Ovary (tissue), 9 donors: ENCODE results near the gene PLCB1. TPM values are rescaled to one million over a fixed set of nuclear protein-coding genes. Genes with fewer than 3 reads are reported as not detected.

ENCODE experiments used
- DNase-seq, 5 donors: peaks; one replicate each; pipeline ENCODE4 v3.0.0-alpha.2; 2019 to 2020
- H3K27ac ChIP-seq, 2 donors: fragments of 200-600 bp; one replicate each; pipeline versions ENCODE4 v1.5.1 to v1.8.0; 2019 to 2022
- H3K27me3 ChIP-seq: fragments of 200-600 bp; one replicate; pipeline ENCODE4 v1.8.0; 2022
- H3K36me3 ChIP-seq: fragments of 200-600 bp; sonication (generic); one replicate; pipeline ENCODE4 v1.5.1; 2019
- H3K4me1 ChIP-seq: one replicate; pipeline ENCODE4 v1.8.1; 2013; ENCODE audit warnings: mild to moderate bottlenecking, moderate library complexity; ENCODE audit not compliant: insufficient read depth
- H3K4me3 ChIP-seq: fragments of 200-600 bp; sonication (generic); one replicate; pipeline ENCODE4 v1.5.1; 2017
- H3K9me3 ChIP-seq, 2 donors: fragments of 200-600 bp in 1 of 2; sonication (generic) in 1 of 2; one replicate each; pipeline versions ENCODE4 v1.5.1 to v1.8.1; 2013 to 2019; ENCODE audit warnings: mild to moderate bottlenecking in 1 of 2, moderate library complexity in 1 of 2
- EP300 ChIP-seq: sonication (generic); formaldehyde crosslinking; IDR thresholded peaks from one replicate; pipeline ENCODE4 v1.6.1; 2017; ENCODE audit warnings: antibody characterized with exemption
- POLR2A ChIP-seq: fragments of 450-650 bp; IDR thresholded peaks from one replicate; pipeline ENCODE4 v1.6.1; 2017; ENCODE audit warnings: antibody characterized with exemption, mild to moderate bottlenecking, moderate library complexity
- WGBS, 3 donors: extraction: QIAGEN DNeasy Blood & Tissue Kit in 1 of 3; methylation state at CpG; one replicate each; pipeline versions ENCODE4 v1.1.5 to v1.1.7; 2013 to 2017; 5-methylcytosine and 5-hydroxymethylcytosine counted together
- intact Hi-C, 4 donors: fragments of 100-400 bp; cut with DNase I; formaldehyde crosslinking; loops; one replicate each; pipeline versions ENCODE4 v1.11.0 to v1.15.1; 2022 to 2023
- polyA plus RNA-seq, 2 donors: library from polyadenylated mRNA; stranded (reverse); fragments of 200-250 nt in 1 of 2; fragments of 350-450 nt in 1 of 2; fragmentation: Illumina TruSeq in 1 of 2; extraction: RNeasy Lipid Tissue Mini Kit (QIAGEN cat#74804) in 1 of 2; gene quantifications; one replicate each; pipeline ENCODE4 v1.2.3, GENCODE V29; 2013 to 2014
- total RNA-seq, 7 donors: library from RNA; depleted of rRNA in 2 of 7; stranded (reverse); fragments of >200 nt in 2 of 7; fragmentation: NEBNext Ultra II Directional in 3 of 7; extraction: Animal tissue kit (Norgen Biotek cat#: 25700) in 3 of 7; gene quantifications; one replicate each; pipeline versions ENCODE4 v1.1.0 to v1.2.4, GENCODE V29; 2016 to 2023
- TF ChIP-seq, protein P1 (sequence below), 3 donors: fragments of 450-650 bp in 2 of 3; fragments of 200-600 bp in 1 of 3; IDR thresholded peaks; one replicate each; pipeline versions ENCODE4 v1.5.1 to v1.8.0; 2016 to 2022; ENCODE audit warnings: antibody characterized with exemption in 3 of 3, mild to moderate bottlenecking in 1 of 3
- donor health status: DM: no; HTN: no; CAD: no; lungs with moderate emphysema.
- donor health status: DM: no; HTN: no; CAD: no.
- donor health status: Bipolar disorder and iron deficiency.
- donor health status: DM: yes; HTN: yes; CAD: no.
- donor health status: DM: no; HTN: no; CAD: no.
- donor health status: DM: yes; HTN: yes; CAD: no.

The PLCB1 gene
- total and polyA plus RNA-seq, 9 donors = 2.9 to 29.5 (median 9.0) TPM

DNA sequence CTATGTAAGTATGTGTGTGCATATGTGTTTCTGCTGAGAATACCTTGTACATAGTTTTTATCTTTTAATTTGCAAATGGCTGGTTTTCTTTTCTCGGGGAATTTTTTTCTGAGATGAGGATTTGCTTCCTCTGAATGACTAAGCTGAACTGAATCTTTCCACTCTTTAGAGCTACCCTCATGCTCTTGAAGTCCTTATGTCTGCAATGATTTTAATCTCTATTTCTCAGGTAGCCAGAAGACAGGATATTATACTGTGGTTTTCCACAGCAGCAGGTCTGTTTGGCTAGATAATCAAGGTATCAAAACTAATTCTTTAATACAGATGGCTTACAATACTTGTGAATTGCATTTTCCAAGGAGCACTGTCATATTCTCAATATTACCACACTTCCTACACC, 114.7 kb downstream of the PLCB1 start:
- TF ChIP-seq EP300 (no peak), POLR2A (no peak)
- TF ChIP-seq, protein P1, sequence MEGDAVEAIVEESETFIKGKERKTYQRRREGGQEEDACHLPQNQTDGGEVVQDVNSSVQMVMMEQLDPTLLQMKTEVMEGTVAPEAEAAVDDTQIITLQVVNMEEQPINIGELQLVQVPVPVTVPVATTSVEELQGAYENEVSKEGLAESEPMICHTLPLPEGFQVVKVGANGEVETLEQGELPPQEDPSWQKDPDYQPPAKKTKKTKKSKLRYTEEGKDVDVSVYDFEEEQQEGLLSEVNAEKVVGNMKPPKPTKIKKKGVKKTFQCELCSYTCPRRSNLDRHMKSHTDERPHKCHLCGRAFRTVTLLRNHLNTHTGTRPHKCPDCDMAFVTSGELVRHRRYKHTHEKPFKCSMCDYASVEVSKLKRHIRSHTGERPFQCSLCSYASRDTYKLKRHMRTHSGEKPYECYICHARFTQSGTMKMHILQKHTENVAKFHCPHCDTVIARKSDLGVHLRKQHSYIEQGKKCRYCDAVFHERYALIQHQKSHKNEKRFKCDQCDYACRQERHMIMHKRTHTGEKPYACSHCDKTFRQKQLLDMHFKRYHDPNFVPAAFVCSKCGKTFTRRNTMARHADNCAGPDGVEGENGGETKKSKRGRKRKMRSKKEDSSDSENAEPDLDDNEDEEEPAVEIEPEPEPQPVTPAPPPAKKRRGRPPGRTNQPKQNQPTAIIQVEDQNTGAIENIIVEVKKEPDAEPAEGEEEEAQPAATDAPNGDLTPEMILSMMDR (IDR thresholded peaks at IDR 0.05) = no peak
- intact Hi-C loops = no loop called here
- H3K36me3 ChIP-seq = no peaks in the 10 kb centered on the region
- H3K27me3 ChIP-seq = no peaks in the 10 kb centered on the region
- 93 to 96% (median 95%) methylated on average over 1 of the region's 1 CpG for WGBS, 3 donors
- H3K27ac ChIP-seq = no peak overlapping the region
- H3K9me3 ChIP-seq = no peaks in the 10 kb centered on the region
- H3K4me1 ChIP-seq = no peaks in the 10 kb centered on the region
- DNase-seq = no peak
- H3K4me3 ChIP-seq = no peak overlapping the region

DNA sequence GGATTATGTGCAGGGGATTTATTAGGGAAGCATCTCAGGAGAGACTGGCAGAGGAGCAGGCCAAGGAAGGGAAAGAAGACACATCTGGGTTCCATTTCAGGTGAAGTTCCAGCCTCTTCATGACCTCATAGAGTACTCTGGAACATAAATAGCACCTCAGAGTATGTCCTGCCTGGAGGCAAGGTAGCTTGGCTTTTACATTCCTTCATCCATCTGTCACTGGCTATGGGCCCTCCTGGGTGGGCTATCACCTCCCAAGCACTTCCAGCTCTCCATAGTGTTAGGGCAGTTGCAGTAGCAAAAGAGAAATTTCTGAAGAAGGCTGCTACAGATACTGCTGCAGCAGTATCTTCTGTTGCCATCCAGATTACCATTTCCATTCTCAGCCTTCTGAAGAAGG, 116.0 kb downstream of the PLCB1 start:
- Histone ChIP-seq H3K36me3 (no peaks in the 10 kb centered on the region), H3K4me3 (no peak overlapping the region), H3K27me3 (no peaks in the 10 kb centered on the region), H3K27ac (no peak overlapping the region), H3K9me3 (no peaks in the 10 kb centered on the region), H3K4me1 (no peaks in the 10 kb centered on the region)
- intact Hi-C loops = no loop called here
- no peak for TF ChIP-seq EP300
- TF ChIP-seq, protein P1 (IDR thresholded peaks at IDR 0.05) = no peak
- TF ChIP-seq POLR2A = no peak
- no peak for DNase-seq

DNA sequence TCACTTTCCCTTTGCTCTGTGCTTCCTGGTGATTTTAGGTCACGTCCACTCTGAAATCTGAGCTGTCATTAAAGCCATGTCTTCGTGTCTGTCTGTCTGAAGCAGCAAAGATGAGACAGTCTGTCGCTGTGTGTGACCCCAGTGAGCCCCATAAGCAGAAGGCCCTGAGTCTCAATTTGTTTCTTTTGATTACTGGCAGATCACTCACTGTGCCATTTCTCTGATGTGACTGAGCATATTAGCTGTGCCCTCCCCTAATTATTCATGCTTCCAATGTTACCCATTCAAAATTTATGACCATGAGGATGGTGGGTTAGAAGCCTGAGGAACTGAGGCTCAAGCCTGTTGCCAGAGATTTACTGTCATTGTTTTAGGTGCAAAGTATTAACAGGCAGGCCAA, 117.6 kb downstream of the PLCB1 start:
- no peaks in the 10 kb centered on the region for H3K9me3 ChIP-seq
- H3K36me3 ChIP-seq = no peaks in the 10 kb centered on the region
- no peaks in the 10 kb centered on the region for H3K4me1 ChIP-seq
- no peak for DNase-seq
- TF ChIP-seq EP300 (no peak), POLR2A (no peak)
- TF ChIP-seq, protein P1 (IDR thresholded peaks at IDR 0.05) = no peak
- WGBS, 3 donors = 90 to 94% (median 90%) methylated on average over 3 of the region's 3 CpGs
- intact Hi-C loops = no loop called here
- H3K4me3 ChIP-seq = no peak overlapping the region
- no peaks in the 10 kb centered on the region for H3K27me3 ChIP-seq
- no peak overlapping the region for H3K27ac ChIP-seq

DNA sequence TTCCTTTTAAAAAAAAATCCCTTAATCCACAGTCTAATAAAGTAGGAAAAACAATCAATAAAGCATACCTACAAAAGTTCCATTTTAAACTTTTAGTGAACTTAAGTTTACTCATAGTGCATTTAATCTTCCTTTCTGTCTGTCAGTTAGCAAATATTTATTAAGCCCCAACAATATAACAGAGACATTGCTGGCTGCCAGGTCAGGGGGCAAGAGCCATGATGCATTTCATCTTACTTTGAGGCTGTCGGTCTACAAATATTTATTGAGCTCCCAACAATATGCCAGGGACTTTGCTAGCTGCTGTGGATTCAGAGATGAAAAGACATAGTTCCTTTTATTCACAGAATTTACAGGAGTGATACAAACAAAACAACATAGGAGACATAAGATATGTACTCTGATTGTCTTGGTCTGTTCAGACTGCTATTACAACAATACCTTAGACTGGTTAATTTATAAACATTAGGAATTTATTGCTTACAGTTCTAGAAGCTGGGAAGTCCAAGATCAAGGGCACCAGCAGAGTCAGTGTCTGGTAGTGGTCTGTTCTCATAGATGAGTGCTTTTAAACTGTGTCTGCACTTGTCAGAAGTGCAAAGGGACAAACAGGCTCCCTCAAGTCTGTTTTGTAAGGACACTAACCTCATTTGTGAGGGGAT, 118.6 kb downstream of the PLCB1 start:
- H3K36me3 ChIP-seq = no peaks in the 10 kb centered on the region
- H3K4me3 ChIP-seq = no peak overlapping the region
- H3K27me3 ChIP-seq = no peaks in the 10 kb centered on the region
- no peak overlapping the region for H3K27ac ChIP-seq
- no peak for TF ChIP-seq EP300
- no peak for TF ChIP-seq POLR2A
- TF ChIP-seq, protein P1 (IDR thresholded peaks at IDR 0.05) = no peak
- DNase-seq = no peak
- no peaks in the 10 kb centered on the region for H3K9me3 ChIP-seq
- H3K4me1 ChIP-seq = no peaks in the 10 kb centered on the region
- intact Hi-C loops = no loop called here
- 56 to 62% (median 59%) methylated on average over 1 of the region's 1 CpG for WGBS, 3 donors
